Panc1 (cell line): ENCODE data around the gene ACVR1B. TPM values are rescaled to one million over a fixed set of nuclear protein-coding genes. Genes with fewer than 3 reads are reported as not detected.

Experiments used
- ATAC-seq: fragments of 200-7000 bp; cut with Tn5 transposase; 2 replicates; pipeline ENCODE4 v1.9.1; 2020; ENCODE audit warnings: mild to moderate bottlenecking, moderate library complexity
- BruUV-seq: library from RNA; stranded (reverse); fragments of 400-500 nt; replicated peaks from 2 replicates; lab custom pipeline; 2021; lab: Mats Ljungman, UMichigan
- CTCF ChIA-PET: fragments of 300-600 bp; sonication (Branson Sonifier 250); formaldehyde crosslinking; loops from one replicate; lab custom pipeline; 2022; ENCODE audit warnings: antibody characterized with exemption; lab: Charles Lee
- POLR2A ChIA-PET: fragments of 300-600 bp; sonication (Branson Sonifier 250); formaldehyde crosslinking; loops from one replicate; lab custom pipeline; 2022; ENCODE audit warnings: antibody characterized with exemption; lab: Charles Lee
- DNase-seq: peaks from one replicate; pipeline ENCODE4 v3.0.0-alpha.2; 2010; ENCODE audit warnings: low read depth, low spot score
- H3K27ac ChIP-seq: 2 replicates; pipeline ENCODE4 v1.5.1; 2011; ENCODE audit warnings: mild to moderate bottlenecking, low read length, inconsistent platforms
- H3K27me3 ChIP-seq: fragments of 200-500 bp; sonication (Bioruptor generic); 2 replicates; pipeline ENCODE4 v1.6.0; 2014; ENCODE audit warnings: low read length, inconsistent platforms; ENCODE audit not compliant: control insufficient read depth, insufficient read depth
- H3K36me3 ChIP-seq: fragments of 200-500 bp; sonication (Bioruptor generic); 2 replicates; pipeline ENCODE4 v1.5.1; 2014; ENCODE audit warnings: inconsistent platforms, mild to moderate bottlenecking, low read length, moderate library complexity; ENCODE audit not compliant: control insufficient read depth, insufficient read depth
- H3K4me1 ChIP-seq: 2 replicates; pipeline ENCODE4 v1.5.1; 2011; ENCODE audit warnings: inconsistent platforms, mild to moderate bottlenecking, low read length, moderate library complexity; ENCODE audit not compliant: control insufficient read depth, insufficient read depth
- H3K4me3 ChIP-seq, 2 experiments: 2 replicates each; pipeline ENCODE4 v1.5.1; 2011 to 2012; ENCODE audit warnings: low read depth in 2 of 2, low read length in 2 of 2, mild to moderate bottlenecking in 2 of 2, inconsistent platforms in 1 of 2, moderate library complexity in 1 of 2
- H3K9me3 ChIP-seq: fragments of 200-500 bp; sonication (Bioruptor generic); 2 replicates; pipeline ENCODE4 v1.5.1; 2014; ENCODE audit warnings: low read depth, mild to moderate bottlenecking, inconsistent platforms, low read length, moderate library complexity; ENCODE audit not compliant: control insufficient read depth, insufficient read depth
- CTCF ChIP-seq: fragments of 450-650 bp; IDR thresholded peaks from 2 replicates; pipeline ENCODE4 v1.5.1; 2017; ENCODE audit warnings: mild to moderate bottlenecking
- POLR2AphosphoS5 ChIP-seq: IDR thresholded peaks from 2 replicates; pipeline ENCODE4 v1.6.1; 2012; ENCODE audit warnings: mild to moderate bottlenecking, low read depth, low read length, moderate library complexity
- REST ChIP-seq, 2 experiments: IDR thresholded peaks; 2 replicates each; pipeline ENCODE4 v1.6.1; 2011 to 2012; ENCODE audit warnings: low read depth in 2 of 2, control low read depth in 1 of 2, low read length in 1 of 2, mild to moderate bottlenecking in 1 of 2, moderate library complexity in 1 of 2; ENCODE audit not compliant: insufficient read depth in 1 of 2
- SIN3A ChIP-seq: IDR thresholded peaks from 2 replicates; pipeline ENCODE4 v1.6.1; 2012; ENCODE audit warnings: low read depth, mild to moderate bottlenecking, low read length, moderate library complexity, borderline replicate concordance; ENCODE audit not compliant: insufficient read depth
- TCF7L2 ChIP-seq: IDR thresholded peaks from 2 replicates; pipeline ENCODE4 v1.6.1; 2011; ENCODE audit warnings: mild to moderate bottlenecking, low read depth, low read length, inconsistent platforms
- in situ Hi-C: cut with HindIII; loops from 2 replicates; pipeline ENCODE4 v1.10.0; 2016; ENCODE audit warnings: low sequenced_read_pairs, low pct_unique_long_range_greater_than_20kb
- intact Hi-C: fragments of 100-400 bp; cut with micrococcal nuclease; formaldehyde crosslinking; loops from one replicate; pipeline ENCODE4 v1.10.0; 2022; ENCODE audit not compliant: unreplicated experiment
- total RNA-seq: library from RNA; stranded (reverse); gene quantifications from one replicate; pipeline ENCODE4 v1.2.1, GENCODE V29; 2021; ENCODE audit not compliant: unreplicated experiment

The ACVR1B gene
- total RNA-seq, 1 experiment from 2014 or later, result 23.0 TPM

GRCh38 chr12:51962737-51963136 is 11.2 kb downstream of the ACVR1B start:
- Histone ChIP-seq H3K4me1 (peaks cover 25% of the 10 kb centered on the region), H3K9me3 (no peaks in the 10 kb centered on the region), H3K36me3 (no peaks in the 10 kb centered on the region), H3K27ac (peak overlapping the region; percentile 25; the same call in 1 of the 2 replicates), H3K4me3 (no peak overlapping the region), H3K27me3 (no peaks in the 10 kb centered on the region)
- ChIA-PET POLR2A (interaction anchor here (0.6 to 0.8 kb wide), 2 partner anchors 41 to 748 kb away, joined by 3 to 4 read pairs; no protein-coding TSS in a partner anchor), CTCF (interaction anchor here (0.5 to 1.0 kb wide), 2 partner anchors 8 to 9 kb away, joined by 5 to 7 read pairs; no protein-coding TSS in a partner anchor)
- no peak for DNase-seq
- no TSS peak for BruUV-seq
- intact Hi-C loops, result no loop called here
- TF ChIP-seq CTCF, result no peak
- TF ChIP-seq TCF7L2, result no peak
- TF ChIP-seq SIN3A, result no peak
- no peak for TF ChIP-seq POLR2AphosphoS5
- no peak for TF ChIP-seq REST (IDR thresholded peaks at IDR 0.05; ENCODE audit: insufficient read depth in 1 of 2, low read depth in 2 of 2, low read length in 1 of 2)
- in situ Hi-C loops, result no loop called here
- ATAC-seq, result no peak

- intact Hi-C loops, result no loop called here
- ChIA-PET CTCF (no interaction called here), POLR2A (no interaction called here)
These were observed 12.0 kb downstream of the ACVR1B start for GRCh38 chr12:51963477-51963876.

More at GRCh38 chr12:51963477-51963876, 12.0 kb downstream of the ACVR1B start:
- BruUV-seq, result no TSS peak
- ATAC-seq (no peak), DNase-seq (no peak)
- Histone ChIP-seq H3K9me3 (no peaks in the 10 kb centered on the region), H3K27ac (no peak overlapping the region), H3K36me3 (no peaks in the 10 kb centered on the region), H3K4me1 (peaks cover 25% of the 10 kb centered on the region), H3K27me3 (no peaks in the 10 kb centered on the region), H3K4me3 (no peak overlapping the region)
- TF ChIP-seq TCF7L2, result no peak
- TF ChIP-seq CTCF, result no peak
- in situ Hi-C loops, result no loop called here
